Activated CD8-positive, alpha-beta memory T cell treated with anti-CD3 and anti-CD28 coated beads for 36 hours (primary cell): ENCODE data around the gene LTC4S. TPM values are rescaled to one million over a fixed set of nuclear protein-coding genes. Genes with fewer than 3 reads are reported as not detected.

Experiments
- CTCF ChIA-PET: fragments of 350-600 bp; sonication (Branson Sonifier 250); formaldehyde crosslinking; loops from one replicate; lab custom pipeline; 2021; ENCODE audit warnings: antibody characterized with exemption; lab: Charles Lee
- POLR2A ChIA-PET: fragments of 350-600 bp; sonication (Branson Sonifier 250); formaldehyde crosslinking; loops from one replicate; lab custom pipeline; 2021; ENCODE audit warnings: antibody characterized with exemption; lab: Charles Lee
- total RNA-seq, 2 experiments: library from RNA; stranded (reverse); gene quantifications; one replicate each; pipeline ENCODE4 v1.2.3, GENCODE V29; 2021

LTC4S gene
- total RNA-seq, 2 experiments from 2014 or later = 0.55 to 0.65 TPM

DNA sequence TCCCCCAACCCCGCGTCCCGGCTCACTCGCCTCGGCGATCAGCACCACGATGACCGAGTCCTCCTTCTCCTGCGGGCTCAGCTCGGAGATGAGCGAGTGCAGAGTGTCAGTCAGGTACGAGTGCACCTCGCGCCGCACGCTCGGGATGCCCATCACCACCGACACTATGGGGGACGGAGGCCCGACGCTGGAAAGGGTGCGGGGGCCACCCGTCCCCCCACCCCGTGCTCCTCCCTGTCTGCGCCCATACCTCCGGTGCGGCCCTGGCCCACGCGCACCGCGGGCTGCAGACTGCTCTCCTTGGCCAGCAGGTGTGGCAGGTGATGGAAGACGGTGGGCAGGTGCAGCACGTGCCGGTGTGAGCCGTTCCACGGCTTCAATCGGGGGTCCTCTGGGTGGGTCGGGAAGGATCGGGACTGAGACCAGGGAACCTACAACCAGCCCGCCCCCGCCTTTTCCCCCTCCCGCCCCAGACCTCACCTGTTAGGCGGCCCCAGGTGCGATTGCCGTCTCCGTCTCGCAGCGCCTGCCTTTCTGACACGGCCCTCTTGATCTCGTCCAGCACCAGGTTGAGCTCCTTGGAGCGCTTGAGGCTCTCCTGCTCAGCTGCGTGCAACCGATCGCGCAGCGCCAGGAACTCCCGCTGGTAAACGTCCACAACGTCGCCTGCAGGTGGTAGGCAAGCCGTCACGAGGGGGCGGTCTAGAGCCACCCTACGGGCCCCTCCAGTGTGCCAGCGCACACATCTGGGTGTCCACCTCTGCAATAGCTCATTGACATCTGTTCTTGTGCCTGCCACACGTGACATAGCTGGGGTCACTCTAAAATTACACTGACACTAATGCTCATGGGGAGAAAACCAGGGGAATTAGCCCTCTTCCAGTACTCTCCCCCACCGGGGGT is 7.8 kb downstream of the LTC4S start:
- ChIA-PET CTCF (interaction anchor here (0.6 to 2.1 kb wide), 20 partner anchors 10 to 106 kb away, joined by 3 to 13 read pairs (median 4); partner anchors contain the start of genes SQSTM1 and TBC1D9B), POLR2A (interaction anchor here (0.5 to 0.6 kb wide), 3 partner anchors 17 to 105 kb away, joined by 3 to 4 read pairs (median 4); partner anchors contain the start of gene SQSTM1)

DNA sequence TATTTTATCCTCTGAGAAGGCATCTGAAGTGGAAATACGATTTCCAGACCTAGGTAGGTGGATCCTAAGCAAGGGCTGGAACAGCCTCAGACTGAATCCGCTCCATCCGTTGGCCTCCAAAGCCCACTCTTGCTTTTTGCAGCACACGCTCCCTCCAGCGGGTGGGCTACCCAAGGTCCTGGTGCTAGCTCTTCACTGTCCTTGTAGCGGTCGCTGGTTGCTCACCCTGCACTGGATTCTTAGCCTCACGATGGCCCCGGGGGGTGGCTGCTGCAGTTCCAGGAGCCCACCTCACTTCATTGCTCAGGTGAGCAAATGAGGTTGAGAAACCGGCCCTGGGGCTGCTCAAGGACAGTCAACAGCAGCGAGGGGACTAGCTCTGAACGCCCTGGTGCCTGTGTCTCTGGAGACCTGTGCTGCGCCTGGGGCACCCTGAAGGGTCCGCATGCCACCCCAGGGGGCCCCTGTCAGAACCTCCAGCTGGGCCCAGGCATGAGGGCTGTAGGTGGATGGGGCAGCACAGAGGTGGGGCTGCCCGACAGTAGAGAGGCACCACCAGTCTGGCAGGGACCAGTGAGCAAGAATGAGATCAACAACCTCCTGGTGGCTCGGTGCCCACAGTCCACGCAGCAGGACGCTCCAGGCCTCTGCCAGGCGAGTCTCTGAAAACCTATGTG is 8.6 kb downstream of the LTC4S start:
- POLR2A ChIA-PET = interaction anchor here (0.5 to 0.6 kb wide), 2 partner anchors 18 to 105 kb away, joined by 3 to 4 read pairs; partner anchors contain the start of gene SQSTM1
- CTCF ChIA-PET = interaction anchor here (0.6 to 2.1 kb wide), 19 partner anchors 9 to 105 kb away, joined by 3 to 13 read pairs (median 4); partner anchors contain the start of genes SQSTM1 and TBC1D9B

DNA sequence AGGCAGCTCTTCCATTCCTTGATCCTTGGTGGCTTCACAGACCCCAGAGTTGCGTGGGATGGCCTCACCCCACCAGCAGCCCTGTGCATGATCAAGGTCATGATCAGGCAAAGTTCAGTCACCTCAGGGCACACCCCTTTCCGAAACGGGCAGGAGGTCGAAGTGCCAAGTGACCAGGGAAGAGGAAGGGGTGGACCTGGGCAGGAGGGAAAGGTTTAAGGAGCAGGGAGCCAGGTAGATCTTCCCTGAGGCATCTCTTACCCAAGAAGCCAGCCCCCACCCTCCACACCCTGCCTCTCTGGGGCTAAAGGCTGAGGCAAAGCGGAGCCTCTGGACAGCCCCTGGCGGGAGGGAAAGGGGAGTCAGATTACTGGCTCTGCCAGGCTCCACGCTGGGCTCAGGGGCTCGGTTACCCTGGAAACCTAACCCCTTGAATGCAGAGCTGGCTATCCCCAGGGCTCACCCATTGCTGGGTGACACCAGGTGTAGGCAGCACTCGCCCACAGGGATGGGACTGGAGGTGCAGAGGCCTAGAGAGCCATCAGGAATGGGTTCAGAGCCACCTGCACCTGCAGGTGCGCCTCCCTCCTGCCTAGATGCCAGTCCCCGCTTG is 9.3 kb downstream of the LTC4S start:
- ChIA-PET CTCF (interaction anchor here (1.2 to 2.1 kb wide), 6 partner anchors 11 to 105 kb away, joined by 4 to 13 read pairs (median 6); partner anchors contain the start of genes SQSTM1 and TBC1D9B), POLR2A (interaction anchor here (1.3 kb wide), 1 partner anchor 8 kb away, joined by 6 read pairs; no protein-coding TSS in a partner anchor)

DNA sequence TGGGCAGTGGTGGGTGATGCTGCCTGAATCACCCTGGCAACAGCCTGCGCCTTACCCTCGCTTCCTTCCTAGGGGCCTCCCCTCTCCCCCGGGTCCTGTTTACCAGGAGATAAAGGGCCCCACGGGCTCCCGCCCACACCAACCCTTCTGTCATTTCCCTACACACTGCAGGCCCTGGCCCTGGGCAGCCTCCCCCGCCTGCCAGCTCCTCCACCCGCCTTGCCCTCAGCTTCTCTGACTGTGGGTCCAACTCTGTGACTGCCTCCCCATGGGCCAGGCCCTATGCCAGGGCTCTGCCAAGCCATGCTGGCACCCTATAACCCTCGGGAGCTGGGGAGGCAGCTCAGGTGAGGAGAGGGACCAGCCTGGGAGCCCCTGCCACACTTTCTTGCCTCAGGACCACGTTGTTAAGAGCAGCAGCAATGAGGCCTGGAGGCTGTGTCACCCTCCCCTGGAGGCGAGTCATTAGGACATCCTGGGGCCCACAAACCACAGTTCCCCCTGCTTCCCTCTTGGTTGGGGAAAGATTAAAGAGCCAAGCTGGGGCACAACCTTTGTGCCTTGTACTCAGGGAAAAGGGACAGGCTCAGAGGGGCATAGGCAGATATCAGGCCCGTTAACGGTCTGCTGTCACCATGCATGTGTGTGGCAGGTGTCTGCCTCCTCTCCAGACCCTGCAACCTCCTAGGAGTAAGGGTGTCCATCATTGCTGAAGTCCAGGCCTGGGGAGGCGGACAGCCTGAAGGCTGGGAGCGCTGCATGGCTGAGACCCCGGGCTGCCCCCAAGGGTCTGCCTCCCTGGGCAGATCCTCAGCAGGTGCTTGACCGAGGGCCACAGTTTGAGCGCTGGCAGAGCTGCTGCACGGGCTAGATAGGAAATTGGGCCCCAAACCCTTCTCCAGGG is 10.1 kb downstream of the LTC4S start:
- ChIA-PET CTCF (interaction anchor here (1.7 kb wide), 1 partner anchor 26 kb away, joined by 4 read pairs; no protein-coding TSS in a partner anchor), POLR2A (interaction anchor here (0.5 to 1.3 kb wide), 2 partner anchors 9 to 133 kb away, joined by 5 to 6 read pairs; no protein-coding TSS in a partner anchor)

DNA sequence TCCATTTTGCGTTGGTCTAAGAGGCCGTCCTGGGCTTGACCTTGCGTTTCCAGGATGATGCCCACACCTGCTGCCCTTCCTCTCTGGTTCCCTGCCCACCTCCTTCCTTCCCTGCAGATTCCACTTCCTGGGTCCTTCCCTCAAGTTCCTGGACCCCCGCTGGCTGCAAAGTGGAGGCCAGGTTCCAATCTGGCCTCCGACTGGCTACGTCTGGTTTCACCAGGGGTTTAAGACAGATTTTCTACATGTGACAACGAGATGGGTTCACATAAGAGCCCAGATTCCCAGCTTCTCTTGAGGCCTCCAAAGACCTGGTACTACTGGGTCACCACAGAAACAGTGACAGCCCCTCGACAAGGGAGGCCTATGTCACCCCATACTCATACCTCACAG is 10.8 kb downstream of the LTC4S start:
- CTCF ChIA-PET = interaction anchor here (1.7 kb wide), 1 partner anchor 26 kb away, joined by 4 read pairs; no protein-coding TSS in a partner anchor
- POLR2A ChIA-PET = interaction anchor here (0.5 to 1.3 kb wide), 2 partner anchors 10 to 133 kb away, joined by 5 to 6 read pairs; no protein-coding TSS in a partner anchor

DNA sequence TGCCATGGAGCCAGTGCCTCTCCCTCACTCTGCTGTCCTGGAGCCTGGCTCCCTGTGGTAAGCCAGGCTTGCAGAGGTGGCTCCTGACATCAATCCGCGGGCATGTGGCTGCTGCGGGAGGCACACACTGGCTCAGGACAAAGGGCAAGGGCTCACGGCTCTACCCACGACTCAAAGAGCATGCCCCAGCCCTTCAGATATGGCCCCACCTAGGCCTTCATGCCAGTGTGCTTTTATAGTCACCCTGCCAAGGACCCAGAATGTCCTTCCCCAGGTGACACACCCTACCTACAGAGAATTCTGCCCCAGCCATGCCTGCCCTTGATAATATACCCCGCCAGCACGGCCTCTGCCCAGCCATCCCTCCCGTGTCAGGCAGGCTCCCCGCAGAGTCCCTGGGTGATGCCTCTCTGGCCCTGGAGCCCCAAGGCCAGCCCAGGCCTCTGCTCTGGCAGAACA is 11.3 kb downstream of the LTC4S start:
- ChIA-PET POLR2A (interaction anchor here (0.6 to 2.1 kb wide), 4 partner anchors 8 to 182 kb away, joined by 3 to 6 read pairs (median 4); partner anchors contain the start of gene HNRNPH1), CTCF (interaction anchor here (1.6 kb wide), 1 partner anchor 15 kb away, joined by 5 read pairs; the partner anchor contains the start of gene SQSTM1)

DNA sequence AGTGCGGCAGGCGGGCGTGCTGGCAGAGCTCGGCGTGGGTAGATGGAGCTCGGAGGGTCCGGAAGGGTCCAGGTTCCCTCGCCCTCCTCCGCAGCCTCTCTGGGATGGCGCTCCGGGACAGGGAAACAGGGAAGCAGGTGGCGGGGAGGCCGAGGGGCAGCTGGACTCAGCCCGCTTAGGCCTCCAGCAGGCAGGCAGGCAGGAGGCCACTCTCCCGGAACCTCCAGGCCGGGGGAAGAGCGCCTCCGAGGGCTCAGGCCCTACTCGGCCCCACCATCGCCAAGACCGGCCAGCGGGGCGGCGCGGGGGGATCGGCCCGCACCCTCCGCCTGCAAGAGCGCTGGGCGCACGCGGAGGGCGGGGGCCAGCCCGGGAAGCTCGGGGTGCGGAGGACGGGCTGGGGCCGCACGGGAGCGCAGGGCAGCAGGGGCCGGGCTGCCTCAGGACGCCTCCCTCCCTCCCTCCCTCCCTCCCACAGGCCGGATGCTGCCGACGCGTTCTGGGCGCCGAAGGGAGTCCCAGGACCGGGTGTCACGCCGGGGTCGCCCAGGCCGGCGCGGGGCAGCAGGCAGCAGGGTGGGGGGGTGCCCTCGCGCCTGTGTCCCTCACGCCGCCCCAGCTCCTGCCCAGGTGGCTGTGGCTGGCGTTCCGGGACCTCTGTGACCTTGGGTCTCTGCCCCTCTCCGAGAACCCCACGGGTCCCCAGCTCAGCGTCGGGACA is 11.9 kb downstream of the LTC4S start:
- CTCF ChIA-PET = interaction anchor here (1.6 kb wide), 1 partner anchor 14 kb away, joined by 5 read pairs; the partner anchor contains the start of gene SQSTM1
- POLR2A ChIA-PET = interaction anchor here (0.6 to 2.1 kb wide), 6 partner anchors 9 to 182 kb away, joined by 3 to 6 read pairs (median 4); partner anchors contain the start of genes HNRNPH1 and SQSTM1

DNA sequence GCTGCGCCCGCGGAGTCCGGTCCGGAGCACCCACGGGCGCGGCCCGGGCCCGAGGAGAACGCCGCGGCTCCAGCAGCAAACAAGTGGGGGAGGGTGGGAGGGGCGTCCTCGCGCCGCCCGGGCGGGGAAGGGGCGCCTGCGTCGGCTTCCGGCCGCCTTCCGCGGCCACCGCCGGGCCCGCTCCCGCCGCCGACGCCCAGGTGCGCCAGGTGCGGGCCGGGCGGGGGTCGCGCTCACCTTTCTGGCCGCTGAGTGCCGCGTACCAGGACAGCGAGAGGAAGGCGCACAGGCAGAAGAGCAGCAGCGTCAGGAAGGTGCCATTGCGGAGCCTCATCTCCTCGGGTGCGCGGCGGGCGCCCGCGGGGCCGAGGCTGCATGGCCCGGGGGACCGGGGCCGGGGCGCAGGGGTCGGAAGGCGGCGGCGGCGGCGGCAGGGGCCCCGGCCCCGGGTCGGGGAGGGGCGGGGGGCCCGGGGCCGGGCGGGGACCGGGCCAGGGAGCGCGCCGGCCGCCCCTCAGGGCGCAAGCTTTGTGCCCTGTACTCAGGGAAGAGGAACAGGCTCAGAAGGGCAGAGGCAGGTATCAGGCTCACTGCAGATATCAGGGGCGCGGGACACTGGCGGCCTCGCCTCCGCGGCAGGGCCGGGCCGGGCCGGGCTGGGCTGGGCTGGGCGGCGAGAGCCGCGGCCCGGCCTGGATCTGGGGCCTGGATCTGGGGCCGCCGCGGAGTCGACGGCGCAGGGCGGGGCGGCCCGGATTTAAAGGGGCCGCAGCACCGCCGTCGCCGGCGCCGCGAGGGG is 12.7 kb downstream of the LTC4S start, which contains the start of gene MGAT4B:
TSS of gene MGAT4B (minus strand) at position 617 of the 799 bp plus-strand sequence. CDS start at position 334, 283 bp downstream.
- ChIA-PET POLR2A (interaction anchor here (0.6 to 2.1 kb wide), 5 partner anchors 9 to 194 kb away, joined by 3 to 6 read pairs (median 4); partner anchors contain the start of gene SQSTM1), CTCF (interaction anchor here (1.6 kb wide), 1 partner anchor 13 kb away, joined by 5 read pairs; the partner anchor contains the start of gene SQSTM1)

DNA sequence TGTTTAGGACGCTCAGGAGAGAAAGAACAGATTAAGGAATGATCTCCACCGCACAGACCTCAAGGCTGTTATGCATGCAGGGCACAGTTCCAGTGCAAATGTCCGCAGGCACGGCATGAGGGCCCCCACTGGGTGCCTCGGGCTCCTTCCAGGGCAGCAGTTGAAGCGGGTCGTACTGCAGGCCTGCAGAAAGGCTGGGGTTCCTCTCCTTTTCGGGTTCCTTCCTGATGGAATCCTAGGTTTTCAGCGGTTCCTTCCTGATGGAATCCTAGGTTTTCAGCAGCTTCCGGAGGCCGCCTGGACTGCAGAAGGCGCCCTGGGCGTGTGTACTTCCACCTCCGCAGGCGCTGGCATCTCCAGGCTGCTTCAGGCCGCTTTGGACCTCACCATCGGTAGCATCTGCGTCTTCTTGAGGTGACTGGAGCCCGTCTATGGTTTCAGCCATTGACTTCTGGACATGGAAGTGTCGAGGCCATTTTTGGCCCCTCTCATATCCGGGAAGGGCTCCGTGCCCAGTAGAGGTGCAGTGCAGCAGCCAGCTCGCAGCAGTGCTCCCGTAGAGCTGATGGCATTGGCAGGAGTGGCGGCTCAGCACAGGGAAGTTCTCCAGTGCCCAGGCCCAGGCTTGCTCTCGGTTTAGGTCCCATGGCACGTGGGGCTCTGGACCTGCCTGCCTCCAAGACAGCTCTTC is 18.5 kb downstream of the LTC4S start:
- ChIA-PET CTCF (interaction anchor here (1.3 kb wide), 1 partner anchor 10 kb away, joined by 5 read pairs; no protein-coding TSS in a partner anchor), POLR2A (no interaction called here)

DNA sequence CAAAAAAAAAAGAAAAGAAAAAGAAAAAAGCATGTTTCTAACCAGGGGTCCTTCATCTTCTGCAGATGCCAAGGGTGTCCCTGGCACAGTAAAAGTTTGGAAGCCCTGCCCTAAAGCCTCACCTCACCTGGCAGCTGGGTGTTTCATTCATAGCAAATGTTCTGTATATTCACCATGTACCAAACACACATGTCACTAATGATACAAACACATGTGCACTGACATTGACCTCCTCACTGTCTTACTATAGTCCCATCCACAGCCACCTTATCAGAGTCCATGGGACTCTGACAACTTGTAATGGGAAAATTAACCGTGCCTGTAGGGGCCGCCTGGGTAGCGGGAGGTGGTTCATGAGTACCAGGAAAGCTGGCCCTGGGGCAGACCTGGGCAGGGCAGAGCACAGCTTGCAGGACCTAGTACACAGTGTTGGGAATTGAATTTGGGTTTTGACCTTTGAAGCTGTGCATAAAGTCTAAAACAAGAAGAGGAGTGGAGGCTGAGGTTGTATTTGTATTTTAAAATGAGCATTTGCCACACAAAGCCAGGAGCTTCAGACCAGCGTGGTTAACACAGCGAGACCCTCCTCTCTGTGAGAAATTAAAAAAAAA is 19.3 kb downstream of the LTC4S start:
- POLR2A ChIA-PET = interaction anchor here (0.7 kb wide), 1 partner anchor 20 kb away, joined by 3 read pairs; no protein-coding TSS in a partner anchor
- CTCF ChIA-PET = interaction anchor here (0.9 kb wide), 1 partner anchor 11 kb away, joined by 3 read pairs; no protein-coding TSS in a partner anchor

DNA sequence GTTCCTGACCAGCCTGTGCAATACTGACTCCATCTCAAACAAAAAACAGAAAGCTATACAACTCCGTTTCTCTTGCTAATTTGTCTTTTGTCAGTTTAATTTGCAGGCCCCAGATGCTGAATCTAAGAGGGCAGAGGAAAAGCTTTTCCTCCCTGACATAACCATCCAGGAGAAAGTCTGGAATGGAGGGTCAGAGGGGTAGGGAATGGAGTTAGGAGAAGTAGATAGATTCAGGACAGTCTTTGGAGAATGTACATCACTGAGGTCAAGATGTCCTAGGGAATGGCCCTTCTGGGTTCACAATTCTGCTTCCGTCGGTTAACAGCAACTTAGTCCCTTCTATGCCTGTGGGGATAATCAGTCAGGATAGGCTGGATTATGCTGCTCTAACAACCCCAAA is 20.3 kb downstream of the LTC4S start:
- CTCF ChIA-PET = interaction anchor here (0.9 kb wide), 1 partner anchor 12 kb away, joined by 3 read pairs; no protein-coding TSS in a partner anchor
- POLR2A ChIA-PET = interaction anchor here (0.7 kb wide), 1 partner anchor 19 kb away, joined by 3 read pairs; no protein-coding TSS in a partner anchor

DNA sequence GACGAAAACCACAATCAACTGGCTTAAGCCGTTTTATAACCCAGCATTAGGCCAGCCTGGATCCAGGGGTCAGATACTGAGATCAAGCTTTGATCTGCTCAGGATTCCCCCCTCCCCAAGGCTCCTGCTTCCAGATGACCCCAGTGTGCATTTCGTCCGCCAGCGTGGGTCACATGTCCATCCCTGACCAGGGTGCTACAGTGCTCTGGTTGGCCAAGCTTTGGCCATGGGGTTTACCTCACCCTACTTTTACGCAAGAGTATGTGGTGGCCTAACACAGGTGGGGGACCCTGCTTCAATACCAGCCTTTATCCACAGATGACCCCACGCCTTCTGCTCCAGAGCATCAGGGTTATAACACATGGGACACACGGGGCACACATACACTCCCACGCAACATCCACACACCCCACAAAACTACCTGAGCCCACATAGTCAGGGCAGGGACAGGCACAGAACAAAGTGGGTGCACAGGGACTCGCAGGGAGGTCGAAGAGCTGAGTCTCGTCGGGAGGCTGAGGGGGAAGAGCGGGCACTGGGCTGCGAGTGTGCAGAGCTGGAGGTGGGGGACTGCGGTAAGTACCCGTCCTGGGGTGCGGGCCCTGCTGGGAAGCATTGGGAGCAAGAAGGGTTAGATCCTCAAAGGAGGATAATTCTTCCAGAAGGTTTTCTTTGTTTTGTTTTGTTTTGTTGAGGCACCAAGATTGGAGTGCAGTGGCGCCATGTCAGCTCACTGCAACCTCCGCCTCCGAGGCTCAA is 21.9 kb downstream of the LTC4S start:
- ChIA-PET CTCF (interaction anchor here (1.2 to 1.5 kb wide), 2 partner anchors 14 to 18 kb away, joined by 3 to 6 read pairs; no protein-coding TSS in a partner anchor), POLR2A (no interaction called here)

DNA sequence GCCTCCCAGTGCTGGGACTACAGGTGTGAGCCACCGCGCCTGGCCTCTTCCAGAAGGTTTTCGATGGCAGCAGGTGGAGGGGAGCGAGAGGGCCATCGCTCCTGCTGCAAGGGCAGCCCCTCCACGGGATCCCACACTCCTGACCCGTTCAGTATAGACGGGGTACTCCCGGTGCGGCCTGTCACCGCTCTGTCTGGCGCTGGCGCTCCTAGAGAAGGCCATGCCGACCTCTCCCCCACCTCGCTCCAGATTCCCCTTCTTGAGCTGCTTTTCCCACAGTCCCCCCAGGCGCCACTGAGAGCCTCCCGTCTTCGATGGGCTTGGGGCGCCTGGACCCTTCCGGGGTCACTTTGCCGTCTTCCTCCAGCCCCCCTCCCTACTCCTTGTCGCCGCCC is 22.6 kb downstream of the LTC4S start:
- ChIA-PET CTCF (interaction anchor here (1.2 to 1.5 kb wide), 2 partner anchors 15 to 17 kb away, joined by 3 to 6 read pairs; no protein-coding TSS in a partner anchor), POLR2A (no interaction called here)
